ENCODE results near the gene PRPSAP1. TPM values are rescaled to one million over a fixed set of nuclear protein-coding genes. Genes with fewer than 3 reads are reported as not detected.

The PRPSAP1 gene
- 10 to 100 TPM; 35.8 to 72.3 (median 62.2) TPM for total RNA-seq

GRCh38 chr17:76353599-76354316 lies at the start of gene PRPSAP1:
Gene PRPSAP1 (minus strand): TSS chr17:76353916. CDS start chr17:76353703, 213 bp downstream.
- intact Hi-C loops (cut with DNase I; ENCODE audit: low total_unique reads) = no loop called here
- WGBS, 2 donors = 1% methylated on average over 51 to 56 of the region's 75 CpGs
- H3K4me3 ChIP-seq (ENCODE audit: low read depth, poor library complexity, severe bottlenecking) = peak within 1 kb of the TSS; percentile 69
- DNase-seq (ENCODE audit: low spot score in 2 of 2) = peak; percentile 82 to 96
- TF ChIP-seq POLR2A (IDR thresholded peaks at IDR 0.05) (peak in 1 of 2 donors; percentile 15), CTCF (IDR thresholded peaks at IDR 0.05) (peak in 1 of 3 donors; percentile 65)

- 79 to 80% methylated on average over 5 of the region's 5 CpGs for WGBS, 2 donors
- no peak overlapping the region for H3K4me3 ChIP-seq (ENCODE audit: low read depth, poor library complexity, severe bottlenecking)
- no peak for DNase-seq (ENCODE audit: low spot score in 2 of 2)
- TF ChIP-seq POLR2A (IDR thresholded peaks at IDR 0.05) (no peak), CTCF (IDR thresholded peaks at IDR 0.05) (no peak)
- intact Hi-C loops (cut with DNase I; ENCODE audit: low total_unique reads) = no loop called here
These were observed 49.0 kb upstream of the PRPSAP1 start for GRCh38 chr17:76402711-76403110.

- intact Hi-C loops (cut with DNase I; ENCODE audit: low total_unique reads) = no loop called here
- no peak overlapping the region for H3K4me3 ChIP-seq (ENCODE audit: low read depth, poor library complexity, severe bottlenecking)
- WGBS, 2 donors = 87 to 88% methylated on average over 32 to 33 of the region's 33 CpGs
- DNase-seq (ENCODE audit: low spot score in 2 of 2) = no peak
- TF ChIP-seq POLR2A (IDR thresholded peaks at IDR 0.05) = no peak
- TF ChIP-seq CTCF (IDR thresholded peaks at IDR 0.05) = no peak
These were observed 45.8 kb upstream of the PRPSAP1 start for GRCh38 chr17:76399175-76400172.

GRCh38 chr17:76398523-76399174 lies 44.9 kb upstream of the PRPSAP1 start:
- WGBS, 2 donors = 79 to 83% methylated on average over 19 of the region's 20 CpGs
- intact Hi-C loops (cut with DNase I; ENCODE audit: low total_unique reads) = no loop called here
- H3K4me3 ChIP-seq (ENCODE audit: low read depth, poor library complexity, severe bottlenecking) = no peak overlapping the region
- DNase-seq (ENCODE audit: low spot score in 2 of 2) = no peak
- no peak for TF ChIP-seq POLR2A (IDR thresholded peaks at IDR 0.05)
- TF ChIP-seq CTCF (IDR thresholded peaks at IDR 0.05) = no peak

- DNase-seq (ENCODE audit: low spot score in 2 of 2) = peak; percentile 82 to 98
- 44 to 64% methylated on average over 12 to 16 of the region's 16 CpGs for WGBS, 2 donors
- no peak for TF ChIP-seq POLR2A (IDR thresholded peaks at IDR 0.05)
- TF ChIP-seq CTCF (IDR thresholded peaks at IDR 0.05) = peak in 1 of 3 donors; percentile 96
- intact Hi-C loops (cut with DNase I; ENCODE audit: low total_unique reads) = loop anchor here (2.0 kb wide), 1 partner anchor 95 kb away; no protein-coding TSS in a partner anchor
- no peak overlapping the region for H3K4me3 ChIP-seq (ENCODE audit: low read depth, poor library complexity, severe bottlenecking)
These were observed 44.2 kb upstream of the PRPSAP1 start for GRCh38 chr17:76397687-76398522.
